ENCODE data around the gene SH2D2A.

Gene SH2D2A

DNA sequence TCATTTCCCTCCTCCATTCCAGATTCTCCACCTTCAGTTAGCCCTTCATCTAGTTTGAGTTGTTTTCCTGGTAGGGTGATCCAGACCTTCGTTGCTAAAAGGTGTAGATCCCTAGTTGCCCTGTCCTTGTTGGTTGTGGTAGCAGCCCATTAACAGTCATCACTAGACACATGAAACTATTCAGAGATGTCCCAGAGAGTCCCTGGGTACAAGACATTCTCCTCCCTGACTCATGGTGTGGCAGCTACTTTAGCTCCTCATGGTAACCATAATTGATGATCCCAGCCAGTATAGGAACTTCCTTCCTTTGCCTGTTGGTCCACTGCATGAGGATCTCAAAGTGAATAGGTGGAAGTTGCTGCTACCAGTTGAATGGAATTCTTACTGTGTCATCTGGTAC, 6.0 kb upstream of the SH2D2A start:
- DNase-seq (ENCODE audit: extremely low read depth, low read depth): no peak
- TF ChIP-seq, protein P1, sequence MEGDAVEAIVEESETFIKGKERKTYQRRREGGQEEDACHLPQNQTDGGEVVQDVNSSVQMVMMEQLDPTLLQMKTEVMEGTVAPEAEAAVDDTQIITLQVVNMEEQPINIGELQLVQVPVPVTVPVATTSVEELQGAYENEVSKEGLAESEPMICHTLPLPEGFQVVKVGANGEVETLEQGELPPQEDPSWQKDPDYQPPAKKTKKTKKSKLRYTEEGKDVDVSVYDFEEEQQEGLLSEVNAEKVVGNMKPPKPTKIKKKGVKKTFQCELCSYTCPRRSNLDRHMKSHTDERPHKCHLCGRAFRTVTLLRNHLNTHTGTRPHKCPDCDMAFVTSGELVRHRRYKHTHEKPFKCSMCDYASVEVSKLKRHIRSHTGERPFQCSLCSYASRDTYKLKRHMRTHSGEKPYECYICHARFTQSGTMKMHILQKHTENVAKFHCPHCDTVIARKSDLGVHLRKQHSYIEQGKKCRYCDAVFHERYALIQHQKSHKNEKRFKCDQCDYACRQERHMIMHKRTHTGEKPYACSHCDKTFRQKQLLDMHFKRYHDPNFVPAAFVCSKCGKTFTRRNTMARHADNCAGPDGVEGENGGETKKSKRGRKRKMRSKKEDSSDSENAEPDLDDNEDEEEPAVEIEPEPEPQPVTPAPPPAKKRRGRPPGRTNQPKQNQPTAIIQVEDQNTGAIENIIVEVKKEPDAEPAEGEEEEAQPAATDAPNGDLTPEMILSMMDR (IDR thresholded peaks at IDR 0.05; ENCODE audit: low read depth, low read length): no peak

DNA sequence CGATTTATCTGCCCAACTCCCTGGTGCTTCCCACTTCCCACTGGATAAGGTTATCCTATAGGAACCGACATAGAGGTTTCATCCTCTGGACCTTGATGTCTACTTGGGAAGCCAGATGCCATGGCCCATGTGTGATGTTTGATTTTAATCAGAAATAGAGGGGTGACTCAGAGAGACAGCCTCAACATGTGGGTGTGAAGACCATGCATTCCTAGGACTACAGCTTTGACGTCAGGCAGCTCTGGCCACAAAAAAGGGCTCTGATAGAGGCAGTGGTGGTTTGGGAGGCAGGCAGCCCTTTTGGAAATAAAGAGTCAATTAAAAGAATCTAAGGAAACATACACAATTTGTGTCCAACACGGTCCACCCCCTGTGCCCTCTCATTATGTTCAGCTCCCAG, 5.2 kb upstream of the SH2D2A start:
- TF ChIP-seq, protein P1 (IDR thresholded peaks at IDR 0.05; ENCODE audit: low read depth, low read length): no peak
- no peak for DNase-seq (ENCODE audit: extremely low read depth, low read depth)

DNA sequence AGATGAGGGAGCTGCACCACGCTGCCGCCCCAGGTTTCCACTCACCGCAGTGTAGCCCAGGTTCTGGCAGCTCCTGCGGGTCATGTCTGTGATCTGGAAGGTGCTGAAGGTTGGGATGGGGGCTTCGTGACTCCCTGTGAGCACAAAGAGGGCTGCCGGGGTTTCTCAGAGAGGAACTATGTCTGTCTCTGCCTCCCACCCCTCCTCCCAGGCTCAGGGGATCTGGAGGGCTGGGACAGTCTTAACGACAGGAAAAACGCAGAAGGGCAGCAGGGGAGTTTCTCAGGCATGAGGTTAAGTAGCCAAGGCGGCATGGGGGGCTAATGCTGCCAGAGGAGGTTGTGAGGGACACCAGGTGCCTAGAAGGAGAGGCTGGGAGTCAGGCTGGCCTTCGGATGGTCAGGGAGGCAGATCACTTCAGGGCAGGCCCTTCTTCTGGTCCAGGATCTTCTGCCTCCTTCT, 656 bp downstream of the SH2D2A start:
- DNase-seq (ENCODE audit: extremely low read depth, low read depth): no peak
- TF ChIP-seq, protein P1 (IDR thresholded peaks at IDR 0.05; ENCODE audit: low read depth, low read length): no peak

DNA sequence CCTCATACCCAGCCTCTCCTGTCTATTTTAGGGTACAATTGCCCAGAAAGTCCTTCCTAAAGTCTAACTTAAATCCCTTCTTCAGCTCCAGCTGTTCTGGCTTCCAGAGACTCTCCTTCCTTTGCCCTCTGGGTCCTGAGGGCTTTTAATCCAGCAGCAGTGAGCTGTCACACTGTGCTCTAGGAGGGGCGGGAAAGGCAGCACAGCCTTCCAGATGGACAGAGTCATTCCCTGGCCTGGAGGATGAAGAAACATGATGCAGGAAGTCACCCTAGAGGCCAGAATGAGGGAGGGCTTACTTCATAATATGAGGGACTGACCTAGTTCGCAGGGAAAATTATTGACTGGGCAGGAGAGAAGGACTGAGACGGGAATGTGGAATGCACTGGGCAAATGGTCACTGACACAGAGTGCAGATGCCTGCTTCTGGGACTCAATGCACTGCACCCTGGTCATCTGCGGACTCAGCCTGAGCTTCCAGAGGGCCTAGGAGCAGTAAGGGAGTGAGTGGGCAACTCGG, 1.3 kb downstream of the SH2D2A start:
- peak; percentile 45 for DNase-seq (ENCODE audit: extremely low read depth, low read depth)
- TF ChIP-seq, protein P1 (IDR thresholded peaks at IDR 0.05; ENCODE audit: low read depth, low read length): no peak; the same call in 1 of the 2 replicates

DNA sequence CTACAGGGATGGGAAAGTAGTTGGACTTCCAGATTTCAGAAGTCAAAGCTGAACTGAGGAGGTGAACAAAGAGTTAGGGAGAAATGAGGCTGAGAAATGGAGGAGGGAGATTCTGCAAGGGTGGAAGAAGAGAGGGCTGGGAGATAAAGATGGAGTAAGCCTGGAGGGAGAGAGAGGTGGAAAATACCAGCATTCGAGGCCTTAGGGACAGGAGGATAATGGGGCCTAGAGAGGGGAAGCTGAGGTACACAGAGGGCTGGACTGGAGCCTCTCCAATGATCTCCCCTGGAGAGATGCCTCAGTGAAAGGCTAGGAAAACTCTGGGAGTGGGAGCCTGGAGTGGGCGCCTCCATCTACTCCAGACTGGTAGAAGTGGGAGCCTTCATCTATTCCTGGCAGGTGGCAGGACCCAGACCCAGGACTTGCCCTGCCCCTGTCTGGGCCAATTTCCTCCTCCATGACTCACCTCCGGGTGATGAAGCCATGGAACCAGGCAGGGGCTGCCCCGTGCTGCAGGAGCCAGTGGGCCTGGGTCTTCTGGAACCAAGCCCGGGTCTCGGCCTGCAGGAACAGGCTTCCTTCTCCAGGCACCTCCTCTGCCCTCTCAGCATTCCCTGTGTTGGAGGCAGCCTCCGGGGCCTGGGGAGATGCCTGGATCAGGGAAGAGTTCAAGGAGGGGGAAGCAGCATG, 1.9 kb downstream of the SH2D2A start:
- no peak for DNase-seq (ENCODE audit: extremely low read depth, low read depth)
- TF ChIP-seq, protein P1 (IDR thresholded peaks at IDR 0.05; ENCODE audit: low read depth, low read length): no peak

DNA sequence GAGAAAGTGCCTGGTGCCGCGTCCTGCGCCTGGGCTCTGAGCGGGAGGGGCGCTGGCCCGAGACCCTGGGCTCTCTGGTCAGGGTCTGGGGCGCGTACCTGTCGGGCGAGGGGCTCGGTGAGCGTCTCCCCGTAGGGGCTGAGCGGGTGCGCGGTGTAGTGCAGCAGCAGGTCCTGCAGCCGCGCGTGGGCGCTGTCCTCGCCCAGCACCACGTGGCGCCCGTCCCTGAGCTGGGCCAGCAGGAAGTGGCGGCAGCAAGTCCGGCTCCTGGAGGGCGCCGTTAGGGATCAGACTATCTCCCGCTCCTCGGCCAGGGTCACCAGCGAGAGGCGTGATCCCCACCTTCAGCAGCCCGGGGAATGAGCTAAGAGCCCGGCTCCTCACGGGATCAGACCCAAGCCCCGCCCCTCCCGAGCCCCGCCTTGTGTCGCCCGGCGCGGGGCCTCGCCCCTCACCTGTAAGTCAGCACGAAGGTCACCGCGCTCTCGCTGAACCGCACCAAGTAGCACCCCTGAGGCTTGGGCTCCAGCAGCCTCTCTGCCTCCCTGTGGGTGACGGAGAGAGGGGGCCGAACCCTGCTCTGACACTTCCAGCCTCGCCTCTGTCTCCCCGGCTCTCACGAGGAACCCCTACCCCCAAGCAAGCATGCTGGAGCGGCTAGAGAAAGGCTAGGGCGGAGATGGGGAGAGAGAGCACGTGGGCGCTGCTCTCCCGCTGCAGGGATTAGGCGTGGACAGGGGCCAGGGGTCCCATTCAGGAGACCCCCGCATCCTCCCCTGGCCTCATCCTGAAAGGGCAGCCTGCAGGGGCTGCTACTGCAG, 2.7 kb downstream of the SH2D2A start:
- no peak for DNase-seq (ENCODE audit: extremely low read depth, low read depth)
- TF ChIP-seq, protein P1 (IDR thresholded peaks at IDR 0.05; ENCODE audit: low read depth, low read length): peak; percentile 67

DNA sequence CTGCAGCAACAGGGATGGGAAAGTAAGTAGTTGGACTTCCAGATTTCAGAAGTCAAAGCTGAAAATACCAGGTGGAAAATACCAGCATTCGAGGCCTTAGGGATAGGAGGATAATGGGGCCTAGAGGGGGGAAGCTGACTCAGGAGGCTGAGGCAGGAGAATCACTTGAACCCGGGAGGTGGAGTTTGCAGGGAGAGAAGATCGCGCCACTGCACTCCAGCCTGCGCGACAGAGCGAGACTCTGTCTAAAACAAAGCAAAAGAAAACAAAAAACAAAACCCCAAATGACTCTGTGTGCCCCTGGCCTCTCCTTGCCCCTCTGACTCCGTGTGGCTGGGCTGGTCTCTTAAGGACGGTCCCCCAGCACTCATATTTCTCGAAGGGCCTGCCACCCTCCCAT, 3.4 kb downstream of the SH2D2A start:
- TF ChIP-seq, protein P1 (IDR thresholded peaks at IDR 0.05; ENCODE audit: low read depth, low read length): no peak

More for the DNA sequence above, 3.4 kb downstream of the SH2D2A start:
- DNase-seq (ENCODE audit: extremely low read depth, low read depth): no peak

Data from AG09319 (cell line).